LNCAP (cell line): Measurements from ENCODE around the gene CLCN6.

Source experiments
- CTCF ChIP-seq: fragments of 450-650 bp; IDR thresholded peaks from 2 replicates; pipeline ENCODE4 v1.5.1; 2017; ENCODE audit warnings: mild to moderate bottlenecking

CLCN6 gene

GRCh38 chr1:11869650-11870207, 63.7 kb downstream of the CLCN6 start:
- TF ChIP-seq CTCF: no peak

- TF ChIP-seq CTCF: no peak
These were observed 66.6 kb downstream of the CLCN6 start for GRCh38 chr1:11872545-11872944.

- TF ChIP-seq CTCF: no peak
These were observed 67.6 kb downstream of the CLCN6 start for GRCh38 chr1:11873395-11874257.

- TF ChIP-seq CTCF: no peak
These were observed 68.2 kb downstream of the CLCN6 start for GRCh38 chr1:11874258-11874562.

- TF ChIP-seq CTCF: no peak
These were observed 68.6 kb downstream of the CLCN6 start for GRCh38 chr1:11874624-11875023.

- TF ChIP-seq CTCF: no peak
These were observed 69.1 kb downstream of the CLCN6 start for GRCh38 chr1:11875094-11875493.

GRCh38 chr1:11877074-11877473, 71.1 kb downstream of the CLCN6 start:
- TF ChIP-seq CTCF: no peak
